Glutamatergic neuron (in vitro differentiated cells): ENCODE data around the gene TRPV3. TPM values are rescaled to one million over a fixed set of nuclear protein-coding genes. Genes with fewer than 3 reads are reported as not detected.
"Not testable (repeated sequence)": the region's sequence is repeated elsewhere in the genome, so short reads cannot be mapped to it uniquely, and the experiment has no call there.

Experiments used
- DNase-seq: peaks from one replicate; pipeline ENCODE4 v3.0.0; 2022
- H3K27ac Mint-ChIP-seq: one replicate; pipeline ENCODE4 v1.8.0; 2020; ENCODE audit warnings: mild to moderate bottlenecking, mixed read lengths, inconsistent platforms; ENCODE audit not compliant: unreplicated experiment
- H3K27me3 Mint-ChIP-seq: one replicate; pipeline ENCODE4 v1.8.0; 2020; ENCODE audit warnings: mild to moderate bottlenecking, moderate library complexity, mixed read lengths, inconsistent platforms; ENCODE audit not compliant: unreplicated experiment
- H3K36me3 Mint-ChIP-seq: one replicate; pipeline ENCODE4 v1.8.0; 2020; ENCODE audit warnings: mild to moderate bottlenecking, mixed read lengths, inconsistent platforms; ENCODE audit not compliant: unreplicated experiment
- H3K4me1 Mint-ChIP-seq: one replicate; pipeline ENCODE4 v1.8.0; 2020; ENCODE audit warnings: mild to moderate bottlenecking, low read depth, mixed read lengths, inconsistent platforms; ENCODE audit not compliant: unreplicated experiment
- H3K4me3 Mint-ChIP-seq: one replicate; pipeline ENCODE4 v1.8.0; 2020; ENCODE audit warnings: mild to moderate bottlenecking, mixed read lengths, inconsistent platforms; ENCODE audit not compliant: unreplicated experiment
- H3K9me3 Mint-ChIP-seq: one replicate; pipeline ENCODE4 v1.8.0; 2020; ENCODE audit warnings: mild to moderate bottlenecking, moderate library complexity, mixed read lengths, inconsistent platforms; ENCODE audit not compliant: unreplicated experiment
- total RNA-seq: library from RNA; stranded (reverse); fragmentation: NEBNext Ultra II Directional; extraction: Animal tissue kit (Norgen Biotek cat#: 25700); gene quantifications from one replicate; pipeline ENCODE4 v1.2.1, GENCODE V29; 2021; ENCODE audit not compliant: unreplicated experiment
- TF ChIP-seq, protein P1 (sequence below): fragments of 200-600 bp; sonication (generic); IDR thresholded peaks from one replicate; pipeline ENCODE4 v1.5.0; 2021; ENCODE audit not compliant: partially characterized antibody, unreplicated experiment

Gene TRPV3
- total RNA-seq, 1 donor from 2014 or later: 0.74 TPM

DNA sequence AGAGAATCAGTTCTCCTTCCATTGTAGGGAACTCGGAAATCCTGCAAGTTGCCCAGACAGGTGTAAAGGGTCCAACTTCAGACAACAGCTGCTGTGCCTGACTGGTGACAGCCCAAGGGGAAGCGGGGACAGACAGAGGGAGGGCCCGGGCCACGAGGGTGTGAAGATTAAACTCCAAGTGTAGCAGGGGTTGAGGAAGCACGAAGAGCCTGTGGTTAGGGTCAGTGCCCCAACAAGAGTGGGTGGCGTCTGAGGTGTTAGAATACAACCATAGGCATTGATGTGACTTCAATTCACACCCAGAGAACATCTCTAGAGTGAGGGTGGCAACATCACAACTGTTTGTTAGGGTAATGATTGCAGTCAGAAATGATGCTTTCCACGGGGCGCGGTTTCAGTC lies 42.7 kb downstream of the TRPV3 start:
- no peaks in the 10 kb centered on the region for H3K36me3 Mint-ChIP-seq
- peaks cover 9% of the 10 kb centered on the region for H3K4me1 Mint-ChIP-seq
- H3K27me3 Mint-ChIP-seq: peaks cover 2% of the 10 kb centered on the region
- H3K4me3 Mint-ChIP-seq: no peak overlapping the region
- DNase-seq: no peak
- no peak overlapping the region for H3K27ac Mint-ChIP-seq
- no peaks in the 10 kb centered on the region for H3K9me3 Mint-ChIP-seq
- TF ChIP-seq, protein P1, sequence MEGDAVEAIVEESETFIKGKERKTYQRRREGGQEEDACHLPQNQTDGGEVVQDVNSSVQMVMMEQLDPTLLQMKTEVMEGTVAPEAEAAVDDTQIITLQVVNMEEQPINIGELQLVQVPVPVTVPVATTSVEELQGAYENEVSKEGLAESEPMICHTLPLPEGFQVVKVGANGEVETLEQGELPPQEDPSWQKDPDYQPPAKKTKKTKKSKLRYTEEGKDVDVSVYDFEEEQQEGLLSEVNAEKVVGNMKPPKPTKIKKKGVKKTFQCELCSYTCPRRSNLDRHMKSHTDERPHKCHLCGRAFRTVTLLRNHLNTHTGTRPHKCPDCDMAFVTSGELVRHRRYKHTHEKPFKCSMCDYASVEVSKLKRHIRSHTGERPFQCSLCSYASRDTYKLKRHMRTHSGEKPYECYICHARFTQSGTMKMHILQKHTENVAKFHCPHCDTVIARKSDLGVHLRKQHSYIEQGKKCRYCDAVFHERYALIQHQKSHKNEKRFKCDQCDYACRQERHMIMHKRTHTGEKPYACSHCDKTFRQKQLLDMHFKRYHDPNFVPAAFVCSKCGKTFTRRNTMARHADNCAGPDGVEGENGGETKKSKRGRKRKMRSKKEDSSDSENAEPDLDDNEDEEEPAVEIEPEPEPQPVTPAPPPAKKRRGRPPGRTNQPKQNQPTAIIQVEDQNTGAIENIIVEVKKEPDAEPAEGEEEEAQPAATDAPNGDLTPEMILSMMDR: no peak

DNA sequence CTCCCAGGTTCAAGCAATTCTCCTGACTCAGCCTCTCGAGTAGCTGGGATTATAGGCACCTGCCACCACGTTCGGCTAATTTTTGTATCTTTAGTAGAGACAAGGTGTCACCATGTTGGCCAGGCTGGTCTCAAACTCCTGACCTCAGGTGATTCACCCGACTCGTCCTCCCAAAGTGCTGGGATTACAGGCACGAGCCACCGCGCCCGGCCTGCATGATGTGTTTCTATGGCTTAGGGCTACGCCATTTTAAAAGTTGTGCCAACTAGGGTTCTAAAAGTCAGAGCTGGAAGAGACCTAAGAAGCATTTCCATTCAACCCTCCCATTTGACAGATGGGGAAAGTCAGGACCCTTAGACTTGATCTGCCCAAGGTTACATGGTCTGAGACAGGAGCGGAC lies 43.4 kb downstream of the TRPV3 start:
- not testable (repeated sequence) for DNase-seq, H3K4me1 Mint-ChIP-seq, H3K27ac Mint-ChIP-seq, H3K9me3 Mint-ChIP-seq, H3K36me3 Mint-ChIP-seq, H3K4me3 Mint-ChIP-seq, H3K27me3 Mint-ChIP-seq

DNA sequence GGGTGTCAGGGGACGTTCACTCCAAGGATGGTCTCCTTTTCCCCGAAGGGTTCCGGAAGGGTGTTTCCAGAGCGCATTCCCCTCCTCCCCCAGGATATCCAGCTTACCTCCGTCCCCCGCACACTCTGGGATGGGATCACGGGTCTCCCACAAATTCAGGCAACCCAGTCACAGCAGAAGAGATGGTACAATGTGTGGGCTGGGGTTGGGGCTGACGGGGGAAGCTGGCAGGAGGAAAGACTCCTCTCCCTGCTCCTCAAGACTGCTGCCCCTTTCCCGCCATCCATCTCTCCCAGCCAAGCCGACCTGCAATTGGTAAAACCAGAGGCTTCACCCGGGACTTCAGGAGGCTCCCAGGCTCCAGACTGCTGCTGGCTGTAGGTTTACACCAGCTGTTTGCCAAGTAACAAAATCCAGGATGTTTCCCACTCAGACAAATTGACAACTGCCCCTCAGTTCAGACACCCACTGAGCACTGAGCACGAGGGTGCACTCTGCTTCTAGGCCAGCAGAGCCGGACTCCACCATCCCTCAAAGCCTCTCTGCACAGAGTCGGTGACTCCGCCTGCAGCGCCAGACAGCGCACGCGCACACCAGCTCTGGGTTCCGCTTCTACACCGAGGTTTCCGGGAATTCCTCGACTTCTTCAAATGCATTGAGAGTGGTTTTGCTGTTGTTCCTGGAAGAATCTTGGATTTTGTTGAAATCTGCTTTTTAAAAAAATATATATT lies 44.1 kb downstream of the TRPV3 start:
- Mint-ChIP-seq H3K4me1 (peaks cover 9% of the 10 kb centered on the region), H3K27me3 (peaks cover 2% of the 10 kb centered on the region), H3K36me3 (no peaks in the 10 kb centered on the region), H3K9me3 (no peaks in the 10 kb centered on the region), H3K27ac (no peak overlapping the region), H3K4me3 (no peak overlapping the region)
- TF ChIP-seq, protein P1: no peak
- DNase-seq: no peak

DNA sequence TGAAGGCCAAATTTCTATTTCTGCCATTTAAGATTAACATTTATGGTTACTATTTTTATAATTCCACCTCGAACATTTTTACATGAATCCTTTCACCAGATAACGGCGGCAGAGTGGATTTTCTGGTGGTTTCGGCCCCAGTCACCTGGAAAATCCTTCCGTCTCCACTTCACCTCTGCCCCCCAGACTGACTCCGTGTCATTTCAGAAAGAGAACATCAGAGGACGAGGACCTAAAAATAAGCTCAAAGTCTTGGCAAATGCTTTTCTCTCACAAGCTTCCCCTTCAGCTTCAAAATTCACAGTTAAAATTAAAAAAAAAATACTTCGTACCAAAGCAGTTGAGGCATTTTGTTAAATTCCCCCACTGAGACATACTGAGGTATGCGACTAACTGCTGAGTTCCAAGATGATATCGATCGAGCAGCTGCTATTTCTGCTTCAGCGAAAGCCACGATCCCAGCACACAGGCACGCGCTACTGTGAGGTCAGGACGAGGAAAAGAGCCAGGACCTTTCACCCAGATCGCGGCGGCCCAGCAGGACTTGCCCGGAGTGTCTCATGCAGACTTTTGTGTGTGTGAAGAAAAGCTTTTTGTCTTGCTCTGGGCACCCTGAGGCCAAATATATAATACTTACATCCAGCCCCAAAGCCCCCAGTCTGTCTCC lies 45.0 kb downstream of the TRPV3 start:
- peak; percentile 46 for DNase-seq
- peaks cover 2% of the 10 kb centered on the region for H3K27me3 Mint-ChIP-seq
- TF ChIP-seq, protein P1: no peak
- H3K4me1 Mint-ChIP-seq: peaks cover 9% of the 10 kb centered on the region
- H3K9me3 Mint-ChIP-seq: no peaks in the 10 kb centered on the region
- H3K36me3 Mint-ChIP-seq: no peaks in the 10 kb centered on the region
- H3K4me3 Mint-ChIP-seq: no peak overlapping the region
- H3K27ac Mint-ChIP-seq: no peak overlapping the region

DNA sequence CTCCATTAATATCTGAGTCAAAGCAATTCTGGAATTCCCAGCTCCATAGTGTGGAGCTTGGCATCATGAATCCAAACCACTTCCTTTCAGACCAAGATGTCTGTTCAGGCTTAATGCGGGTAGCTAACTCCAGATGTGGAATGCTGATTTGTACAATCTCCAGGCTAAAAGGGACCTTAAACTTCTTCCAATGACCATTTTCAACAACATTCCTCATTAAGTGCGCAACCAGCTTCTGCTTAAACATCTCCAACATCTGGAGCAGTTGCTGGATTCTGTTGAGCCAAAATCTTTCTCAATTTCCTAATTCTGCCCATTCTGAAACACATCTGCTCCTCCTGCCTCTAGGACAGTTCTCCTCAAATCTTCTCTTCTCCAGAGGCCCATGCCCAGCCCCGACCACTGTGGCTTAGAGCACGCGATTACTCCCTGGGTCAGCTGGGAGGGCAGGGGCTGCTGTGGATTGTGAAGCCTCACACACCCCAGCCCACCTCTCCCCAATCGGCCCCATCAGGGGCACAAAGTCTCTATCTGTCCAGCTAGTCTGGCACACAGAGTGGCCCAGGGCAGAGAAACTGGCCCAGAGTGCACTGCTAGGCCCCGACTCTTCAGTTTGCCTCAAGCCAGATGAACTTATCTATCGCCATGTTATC lies 45.6 kb downstream of the TRPV3 start:
- no peak for DNase-seq
- Mint-ChIP-seq H3K27ac (no peak overlapping the region), H3K36me3 (no peaks in the 10 kb centered on the region), H3K4me3 (no peak overlapping the region), H3K27me3 (peaks cover 3% of the 10 kb centered on the region), H3K9me3 (no peaks in the 10 kb centered on the region), H3K4me1 (peaks cover 9% of the 10 kb centered on the region)
- TF ChIP-seq, protein P1: no peak
